Choroid plexus epithelial cell (primary cell): ENCODE measurements around the gene RRAS.

Experiments used
- DNase-seq: peaks from one replicate; pipeline ENCODE4 v3.0.0-alpha.2; 2010; ENCODE audit warnings: low read depth
- H3K4me3 ChIP-seq: 2 replicates; pipeline ENCODE4 v1.5.1; 2011; ENCODE audit warnings: low read depth, mild to moderate bottlenecking, control low read depth, low read length, moderate library complexity
- TF ChIP-seq, protein P1 (sequence below): conservative IDR thresholded peaks from 2 replicates; pipeline ENCODE4 v1.5.1; 2011; ENCODE audit warnings: low read depth, mild to moderate bottlenecking, control low read depth, inconsistent platforms, low read length, moderate library complexity

RRAS gene

DNA sequence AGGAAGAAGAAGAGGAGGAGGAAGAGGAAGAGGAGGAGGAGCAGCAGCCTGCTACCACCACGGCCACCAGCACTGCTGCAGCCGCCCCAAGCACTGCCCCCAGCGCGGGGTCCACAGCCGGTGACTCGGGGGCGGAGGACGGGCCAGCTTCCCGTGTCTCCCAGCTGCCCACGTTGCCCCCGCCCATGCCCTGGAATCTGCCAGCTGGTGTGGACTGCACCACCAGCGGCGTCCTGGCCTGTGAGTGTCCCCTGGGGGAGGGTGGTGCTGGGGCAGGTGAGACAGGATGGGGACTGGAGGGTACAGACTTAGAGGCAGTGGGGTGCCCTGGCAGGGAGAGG lies 13.5 kb upstream of the RRAS start:
- TF ChIP-seq, protein P1, sequence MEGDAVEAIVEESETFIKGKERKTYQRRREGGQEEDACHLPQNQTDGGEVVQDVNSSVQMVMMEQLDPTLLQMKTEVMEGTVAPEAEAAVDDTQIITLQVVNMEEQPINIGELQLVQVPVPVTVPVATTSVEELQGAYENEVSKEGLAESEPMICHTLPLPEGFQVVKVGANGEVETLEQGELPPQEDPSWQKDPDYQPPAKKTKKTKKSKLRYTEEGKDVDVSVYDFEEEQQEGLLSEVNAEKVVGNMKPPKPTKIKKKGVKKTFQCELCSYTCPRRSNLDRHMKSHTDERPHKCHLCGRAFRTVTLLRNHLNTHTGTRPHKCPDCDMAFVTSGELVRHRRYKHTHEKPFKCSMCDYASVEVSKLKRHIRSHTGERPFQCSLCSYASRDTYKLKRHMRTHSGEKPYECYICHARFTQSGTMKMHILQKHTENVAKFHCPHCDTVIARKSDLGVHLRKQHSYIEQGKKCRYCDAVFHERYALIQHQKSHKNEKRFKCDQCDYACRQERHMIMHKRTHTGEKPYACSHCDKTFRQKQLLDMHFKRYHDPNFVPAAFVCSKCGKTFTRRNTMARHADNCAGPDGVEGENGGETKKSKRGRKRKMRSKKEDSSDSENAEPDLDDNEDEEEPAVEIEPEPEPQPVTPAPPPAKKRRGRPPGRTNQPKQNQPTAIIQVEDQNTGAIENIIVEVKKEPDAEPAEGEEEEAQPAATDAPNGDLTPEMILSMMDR: no peak
- H3K4me3 ChIP-seq: no peak overlapping the region
- no peak for DNase-seq

DNA sequence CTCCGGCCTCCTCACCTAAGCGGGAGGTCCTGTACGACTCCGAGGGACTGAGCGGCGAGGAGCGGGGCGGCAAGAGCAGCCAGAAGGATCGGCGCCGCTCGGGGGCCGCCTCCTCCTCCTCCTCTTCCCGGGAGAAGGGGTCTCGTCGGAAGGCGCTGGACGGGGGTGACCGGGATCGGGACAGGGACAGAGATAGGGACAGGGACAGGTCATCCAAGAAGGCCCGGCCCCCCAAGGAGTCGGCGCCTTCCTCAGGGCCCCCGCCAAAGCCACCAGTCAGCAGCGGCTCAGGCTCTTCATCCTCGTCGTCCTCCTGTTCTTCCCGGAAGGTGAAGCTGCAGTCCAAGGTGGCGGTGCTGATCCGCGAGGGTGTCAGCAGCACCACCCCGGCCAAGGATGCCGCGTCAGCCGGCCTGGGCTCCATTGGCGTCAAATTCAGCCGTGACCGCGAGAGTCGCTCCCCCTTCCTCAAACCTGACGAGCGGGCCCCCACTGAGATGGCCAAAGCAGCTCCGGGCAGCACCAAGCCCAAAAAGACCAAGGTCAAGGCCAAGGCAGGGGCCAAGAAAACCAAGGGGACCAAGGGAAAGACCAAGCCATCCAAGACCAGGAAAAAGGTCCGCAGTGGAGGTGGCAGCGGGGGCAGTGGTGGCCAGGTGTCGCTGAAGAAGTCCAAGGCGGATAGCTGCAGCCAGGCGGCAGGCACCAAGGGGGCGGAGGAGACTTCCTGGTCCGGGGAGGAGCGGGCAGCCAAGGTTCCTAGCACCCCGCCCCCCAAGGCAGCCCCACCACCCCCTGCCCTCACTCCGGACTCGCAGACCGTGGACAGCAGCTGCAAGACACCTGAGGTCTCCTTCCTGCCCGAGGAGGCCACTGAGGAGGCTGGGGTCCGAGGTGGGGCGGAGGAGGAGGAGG lies 12.9 kb upstream of the RRAS start:
- TF ChIP-seq, protein P1: no peak
- no peak overlapping the region for H3K4me3 ChIP-seq

DNA sequence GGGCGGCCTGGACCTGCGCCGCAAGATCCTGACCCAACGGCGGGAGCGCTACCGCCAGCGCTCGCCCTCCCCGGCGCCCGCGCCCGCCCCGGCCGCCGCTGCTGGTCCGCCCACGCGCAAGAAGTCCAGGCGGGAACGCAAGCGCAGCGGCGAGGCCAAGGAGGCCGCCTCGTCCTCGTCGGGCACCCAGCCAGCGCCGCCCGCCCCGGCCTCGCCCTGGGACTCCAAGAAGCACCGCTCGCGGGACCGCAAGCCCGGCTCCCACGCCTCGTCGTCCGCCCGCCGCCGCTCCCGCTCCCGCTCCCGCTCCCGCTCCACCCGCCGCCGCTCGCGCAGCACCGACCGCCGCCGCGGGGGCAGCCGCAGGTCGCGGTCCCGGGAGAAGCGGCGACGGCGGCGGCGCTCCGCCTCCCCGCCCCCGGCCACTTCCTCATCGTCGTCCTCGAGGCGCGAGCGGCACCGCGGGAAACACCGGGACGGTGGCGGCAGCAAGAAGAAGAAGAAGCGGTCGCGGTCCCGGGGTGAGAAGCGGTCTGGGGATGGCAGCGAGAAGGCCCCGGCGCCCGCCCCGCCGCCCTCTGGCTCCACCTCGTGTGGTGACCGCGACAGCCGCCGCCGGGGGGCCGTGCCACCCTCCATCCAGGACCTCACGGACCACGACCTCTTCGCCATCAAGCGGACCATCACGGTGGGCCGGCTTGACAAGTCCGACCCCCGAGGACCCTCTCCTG lies 12.0 kb upstream of the RRAS start:
- TF ChIP-seq, protein P1: no peak
- no peak for DNase-seq
- no peak overlapping the region for H3K4me3 ChIP-seq

More for the DNA sequence above, 12.9 kb upstream of the RRAS start:
- no peak for DNase-seq

DNA sequence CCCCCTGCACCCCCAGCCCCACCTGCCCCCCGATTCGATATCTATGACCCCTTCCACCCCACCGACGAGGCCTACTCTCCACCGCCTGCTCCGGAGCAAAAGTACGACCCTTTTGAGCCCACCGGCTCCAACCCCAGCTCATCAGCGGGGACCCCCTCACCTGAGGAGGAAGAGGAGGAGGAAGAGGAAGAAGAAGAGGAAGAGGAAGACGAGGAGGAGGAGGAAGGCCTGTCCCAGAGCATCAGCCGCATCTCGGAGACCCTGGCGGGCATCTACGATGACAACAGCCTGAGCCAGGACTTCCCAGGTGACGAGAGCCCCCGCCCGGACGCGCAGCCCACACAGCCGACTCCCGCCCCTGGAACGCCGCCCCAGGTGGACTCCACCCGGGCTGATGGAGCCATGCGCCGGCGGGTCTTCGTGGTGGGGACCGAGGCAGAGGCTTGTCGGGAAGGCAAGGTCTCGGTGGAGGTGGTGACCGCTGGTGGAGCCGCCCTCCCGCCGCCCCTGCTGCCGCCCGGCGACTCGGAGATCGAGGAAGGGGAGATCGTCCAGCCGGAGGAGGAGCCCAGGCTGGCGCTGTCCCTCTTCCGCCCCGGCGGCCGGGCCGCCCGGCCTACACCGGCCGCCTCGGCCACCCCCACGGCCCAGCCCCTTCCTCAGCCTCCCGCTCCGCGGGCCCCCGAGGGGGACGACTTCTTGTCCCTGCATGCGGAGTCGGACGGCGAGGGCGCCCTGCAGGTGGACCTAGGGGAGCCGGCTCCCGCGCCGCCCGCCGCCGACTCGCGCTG lies 11.3 kb upstream of the RRAS start:
- DNase-seq: no peak
- TF ChIP-seq, protein P1: no peak
- H3K4me3 ChIP-seq: no peak overlapping the region

DNA sequence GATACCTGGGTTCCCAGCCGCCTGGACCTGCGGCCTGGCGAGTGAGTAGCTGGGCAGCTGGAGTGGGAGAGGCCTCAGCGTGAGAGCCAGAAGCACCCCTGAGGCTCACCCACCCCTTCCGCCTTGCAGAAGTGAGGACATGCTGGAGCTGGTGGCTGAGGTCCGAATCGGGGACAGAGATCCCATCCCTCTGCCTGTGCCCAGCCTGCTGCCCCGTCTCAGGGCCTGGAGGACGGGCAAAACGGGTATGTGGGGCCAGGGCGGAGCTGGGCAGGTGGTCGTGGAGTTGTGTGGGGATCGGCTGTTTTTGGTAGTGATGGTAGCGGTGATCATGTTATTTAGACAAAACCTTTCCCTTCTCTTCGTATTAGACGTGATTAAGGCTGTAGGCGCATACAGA lies 6.6 kb upstream of the RRAS start:
- no peak overlapping the region for H3K4me3 ChIP-seq
- DNase-seq: no peak
- TF ChIP-seq, protein P1: no peak

DNA sequence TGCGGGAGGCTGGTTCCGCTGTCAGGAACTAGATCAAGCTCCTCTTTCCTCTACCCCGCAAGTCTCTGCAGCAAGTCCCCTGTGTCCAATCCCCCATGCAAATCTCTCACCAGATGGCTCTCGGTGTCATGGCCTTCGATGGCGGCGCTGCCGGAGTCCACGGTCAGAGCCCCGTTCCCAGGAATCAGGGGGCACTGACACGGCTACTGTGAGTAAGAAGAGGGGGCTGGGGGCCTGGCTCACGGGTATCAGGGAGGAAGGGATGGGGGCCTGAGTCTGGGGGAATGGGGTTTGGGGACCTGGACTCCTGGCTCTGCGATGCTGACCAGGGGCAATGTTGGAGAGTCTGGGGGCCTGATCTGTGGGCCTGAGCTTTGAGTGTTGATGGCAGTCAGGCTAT lies 6.1 kb upstream of the RRAS start:
- no peak overlapping the region for H3K4me3 ChIP-seq
- TF ChIP-seq, protein P1: no peak
- no peak for DNase-seq
